GM12878 (cell line): ENCODE data around the gene TOR2A.

Source experiments
- EZH2 ChIP-seq: IDR thresholded peaks from 2 replicates; pipeline ENCODE4 v1.6.1; 2012; ENCODE audit warnings: low read depth, mild to moderate bottlenecking, control low read depth, inconsistent platforms, low read length, borderline replicate concordance; ENCODE audit not compliant: control insufficient read depth
- TF ChIP-seq, protein P1 (sequence below), 3 experiments: IDR thresholded peaks in 2 of 3; conservative IDR thresholded peaks in 1 of 3; 2 replicates each; pipeline ENCODE4 v1.5.1; 2011; ENCODE audit warnings: low read depth in 3 of 3, low read length in 3 of 3, mild to moderate bottlenecking in 3 of 3, control low read depth in 2 of 3, moderate library complexity in 2 of 3, inconsistent platforms in 1 of 3, mixed read lengths in 1 of 3; ENCODE audit not compliant: control insufficient read depth in 2 of 3, insufficient read depth in 1 of 3; ENCODE audit errors: extremely low read depth in 1 of 3

DNA sequence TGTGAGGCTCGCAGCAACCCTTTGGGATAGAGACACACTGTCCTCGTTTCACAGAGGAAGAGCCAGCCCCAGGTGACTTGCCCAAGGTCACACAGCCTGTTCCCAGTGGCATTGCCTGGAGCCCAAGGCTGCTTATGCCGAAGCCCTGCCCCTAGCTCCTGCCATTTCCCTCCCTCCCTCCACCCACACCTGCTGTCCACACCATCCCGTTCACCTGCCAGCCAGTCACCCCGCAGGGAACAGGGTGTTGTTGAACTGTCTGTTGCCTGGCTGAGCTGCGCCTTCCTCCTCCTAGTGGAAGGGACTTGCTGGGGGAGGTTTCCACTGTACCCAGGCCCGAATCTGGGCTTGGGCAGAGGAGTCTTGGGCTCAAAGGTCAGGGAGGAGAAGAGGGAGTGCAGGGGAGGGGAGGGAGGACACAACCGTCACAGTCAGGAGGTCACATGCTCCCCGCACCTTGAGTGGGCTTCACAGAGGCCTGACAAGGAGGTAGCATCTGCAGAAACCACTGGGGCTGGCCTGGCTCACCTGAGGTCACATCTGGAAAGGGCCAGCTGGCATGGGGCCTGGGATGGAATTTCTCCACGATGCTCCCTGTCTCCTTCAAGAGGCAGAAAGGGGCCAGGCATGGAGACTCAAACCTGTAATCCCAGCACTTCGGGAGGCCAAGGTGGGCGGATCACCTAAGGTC lies 12.9 kb downstream of the TOR2A start:
- TF ChIP-seq, protein P1, sequence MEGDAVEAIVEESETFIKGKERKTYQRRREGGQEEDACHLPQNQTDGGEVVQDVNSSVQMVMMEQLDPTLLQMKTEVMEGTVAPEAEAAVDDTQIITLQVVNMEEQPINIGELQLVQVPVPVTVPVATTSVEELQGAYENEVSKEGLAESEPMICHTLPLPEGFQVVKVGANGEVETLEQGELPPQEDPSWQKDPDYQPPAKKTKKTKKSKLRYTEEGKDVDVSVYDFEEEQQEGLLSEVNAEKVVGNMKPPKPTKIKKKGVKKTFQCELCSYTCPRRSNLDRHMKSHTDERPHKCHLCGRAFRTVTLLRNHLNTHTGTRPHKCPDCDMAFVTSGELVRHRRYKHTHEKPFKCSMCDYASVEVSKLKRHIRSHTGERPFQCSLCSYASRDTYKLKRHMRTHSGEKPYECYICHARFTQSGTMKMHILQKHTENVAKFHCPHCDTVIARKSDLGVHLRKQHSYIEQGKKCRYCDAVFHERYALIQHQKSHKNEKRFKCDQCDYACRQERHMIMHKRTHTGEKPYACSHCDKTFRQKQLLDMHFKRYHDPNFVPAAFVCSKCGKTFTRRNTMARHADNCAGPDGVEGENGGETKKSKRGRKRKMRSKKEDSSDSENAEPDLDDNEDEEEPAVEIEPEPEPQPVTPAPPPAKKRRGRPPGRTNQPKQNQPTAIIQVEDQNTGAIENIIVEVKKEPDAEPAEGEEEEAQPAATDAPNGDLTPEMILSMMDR (IDR thresholded peaks at IDR 0.05 in 2 of 3, conservative IDR thresholded peaks at IDR 0.05 in 1 of 3; ENCODE audit: control insufficient read depth in 2 of 3, extremely low read depth in 1 of 3, insufficient read depth in 1 of 3, low read depth in 3 of 3, low read length in 3 of 3) = no peak
- no peak for TF ChIP-seq EZH2
